Measurements from ENCODE around the gene TLR2.

DNA sequence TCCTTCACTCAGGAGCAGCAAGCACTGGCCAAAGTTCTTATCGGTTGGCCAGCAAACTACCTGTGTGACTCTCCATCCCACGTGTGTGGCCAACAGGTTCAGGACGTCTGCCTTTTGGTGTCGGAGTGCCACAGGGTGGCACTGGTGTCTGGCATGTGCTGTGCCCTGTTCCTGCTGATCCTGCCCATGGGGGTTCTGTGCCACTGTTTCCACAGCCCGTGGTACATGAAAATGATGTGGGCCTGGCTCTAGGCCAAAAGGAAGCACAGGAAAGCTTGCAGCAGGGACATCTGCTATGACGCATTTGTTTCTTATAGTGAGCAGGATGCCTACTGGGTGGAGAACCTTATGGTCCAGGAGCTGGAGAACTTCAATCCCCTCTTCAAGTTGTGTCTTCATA lies 4.6 kb upstream of the TLR2 start:
- TF ChIP-seq, protein P1, sequence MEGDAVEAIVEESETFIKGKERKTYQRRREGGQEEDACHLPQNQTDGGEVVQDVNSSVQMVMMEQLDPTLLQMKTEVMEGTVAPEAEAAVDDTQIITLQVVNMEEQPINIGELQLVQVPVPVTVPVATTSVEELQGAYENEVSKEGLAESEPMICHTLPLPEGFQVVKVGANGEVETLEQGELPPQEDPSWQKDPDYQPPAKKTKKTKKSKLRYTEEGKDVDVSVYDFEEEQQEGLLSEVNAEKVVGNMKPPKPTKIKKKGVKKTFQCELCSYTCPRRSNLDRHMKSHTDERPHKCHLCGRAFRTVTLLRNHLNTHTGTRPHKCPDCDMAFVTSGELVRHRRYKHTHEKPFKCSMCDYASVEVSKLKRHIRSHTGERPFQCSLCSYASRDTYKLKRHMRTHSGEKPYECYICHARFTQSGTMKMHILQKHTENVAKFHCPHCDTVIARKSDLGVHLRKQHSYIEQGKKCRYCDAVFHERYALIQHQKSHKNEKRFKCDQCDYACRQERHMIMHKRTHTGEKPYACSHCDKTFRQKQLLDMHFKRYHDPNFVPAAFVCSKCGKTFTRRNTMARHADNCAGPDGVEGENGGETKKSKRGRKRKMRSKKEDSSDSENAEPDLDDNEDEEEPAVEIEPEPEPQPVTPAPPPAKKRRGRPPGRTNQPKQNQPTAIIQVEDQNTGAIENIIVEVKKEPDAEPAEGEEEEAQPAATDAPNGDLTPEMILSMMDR (IDR thresholded peaks at IDR 0.05) = no peak
- TF ChIP-seq POLR2A (IDR thresholded peaks at IDR 0.05) = no peak
